ENCODE results near the gene GPRC6A. TPM values are rescaled to one million over a fixed set of nuclear protein-coding genes. Genes with fewer than 3 reads are reported as not detected.
"Not testable (repeated sequence)": the region's sequence is repeated elsewhere in the genome, so short reads cannot be mapped to it uniquely, and the experiment has no call there.

The GPRC6A gene
- total RNA-seq, 1 experiment from 2014 or later: not detected

GRCh38 chr6:116847227-116847626 lies 18.3 kb upstream of the GPRC6A start:
- no TSS peak for BruUV-seq (replicated peaks)

GRCh38 chr6:116842459-116842858 lies 13.6 kb upstream of the GPRC6A start:
- Mint-ChIP-seq H3K36me3 (ENCODE audit: insufficient read depth, unreplicated experiment) (no peaks in the 10 kb centered on the region), H3K4me1 (ENCODE audit: low read depth, unreplicated experiment) (no peaks in the 10 kb centered on the region), H3K27me3 (ENCODE audit: unreplicated experiment) (no peaks in the 10 kb centered on the region), H3K9me3 (ENCODE audit: low read depth, unreplicated experiment) (no peaks in the 10 kb centered on the region), H3K27ac (ENCODE audit: unreplicated experiment) (no peak overlapping the region), H3K4me3 (ENCODE audit: low read depth, unreplicated experiment) (no peak overlapping the region)
- TF ChIP-seq CTCF (IDR thresholded peaks at IDR 0.05; ENCODE audit: unreplicated experiment): no peak
- no TSS peak for BruUV-seq (replicated peaks)
- no peak for DNase-seq
- intact Hi-C loops (cut with micrococcal nuclease; ENCODE audit: unreplicated experiment): loop anchor here (10.0 kb wide), 1 partner anchor 308 kb away; no protein-coding TSS in a partner anchor
- CTCF ChIA-PET: no interaction called here

More at GRCh38 chr6:116847227-116847626, 18.3 kb upstream of the GPRC6A start:
- DNase-seq: no peak
- Mint-ChIP-seq H3K4me3 (ENCODE audit: low read depth, unreplicated experiment) (no peak overlapping the region), H3K27me3 (ENCODE audit: unreplicated experiment) (no peaks in the 10 kb centered on the region), H3K36me3 (ENCODE audit: insufficient read depth, unreplicated experiment) (no peaks in the 10 kb centered on the region), H3K27ac (ENCODE audit: unreplicated experiment) (no peak overlapping the region), H3K9me3 (ENCODE audit: low read depth, unreplicated experiment) (no peaks in the 10 kb centered on the region), H3K4me1 (ENCODE audit: low read depth, unreplicated experiment) (no peaks in the 10 kb centered on the region)
- CTCF ChIA-PET: no interaction called here
- intact Hi-C loops (cut with micrococcal nuclease; ENCODE audit: unreplicated experiment): loop anchor here (1.0 to 10.0 kb wide), 2 partner anchors 68 to 312 kb away; no protein-coding TSS in a partner anchor
- no peak for TF ChIP-seq CTCF (IDR thresholded peaks at IDR 0.05; ENCODE audit: unreplicated experiment)

GRCh38 chr6:116840091-116840490 lies 11.2 kb upstream of the GPRC6A start:
- Mint-ChIP-seq H3K4me3 (ENCODE audit: low read depth, unreplicated experiment) (no peak overlapping the region), H3K27me3 (ENCODE audit: unreplicated experiment) (no peaks in the 10 kb centered on the region), H3K27ac (ENCODE audit: unreplicated experiment) (no peak overlapping the region), H3K4me1 (ENCODE audit: low read depth, unreplicated experiment) (no peaks in the 10 kb centered on the region), H3K9me3 (ENCODE audit: low read depth, unreplicated experiment) (no peaks in the 10 kb centered on the region), H3K36me3 (ENCODE audit: insufficient read depth, unreplicated experiment) (no peaks in the 10 kb centered on the region)
- BruUV-seq (replicated peaks): no TSS peak
- CTCF ChIA-PET: no interaction called here
- no peak for TF ChIP-seq CTCF (IDR thresholded peaks at IDR 0.05; ENCODE audit: unreplicated experiment)
- intact Hi-C loops (cut with micrococcal nuclease; ENCODE audit: unreplicated experiment): loop anchor here (10.0 kb wide), 1 partner anchor 305 kb away; no protein-coding TSS in a partner anchor
- DNase-seq: no peak

GRCh38 chr6:116836606-116837342 lies 7.9 kb upstream of the GPRC6A start:
- TF ChIP-seq CTCF (IDR thresholded peaks at IDR 0.05; ENCODE audit: unreplicated experiment): no peak
- intact Hi-C loops (cut with micrococcal nuclease; ENCODE audit: unreplicated experiment): no loop called here
- Mint-ChIP-seq H3K27ac (ENCODE audit: unreplicated experiment) (no peak overlapping the region), H3K4me1 (ENCODE audit: low read depth, unreplicated experiment) (no peaks in the 10 kb centered on the region), H3K27me3 (ENCODE audit: unreplicated experiment) (no peaks in the 10 kb centered on the region), H3K4me3 (ENCODE audit: low read depth, unreplicated experiment) (no peak overlapping the region), H3K36me3 (ENCODE audit: insufficient read depth, unreplicated experiment) (no peaks in the 10 kb centered on the region), H3K9me3 (ENCODE audit: low read depth, unreplicated experiment) (peaks cover 2% of the 10 kb centered on the region)
- CTCF ChIA-PET: no interaction called here
- BruUV-seq (replicated peaks): no TSS peak
- DNase-seq: no peak

- H3K4me3 Mint-ChIP-seq (ENCODE audit: low read depth, unreplicated experiment); BruUV-seq (replicated peaks); H3K9me3 Mint-ChIP-seq (ENCODE audit: low read depth, unreplicated experiment); H3K4me1 Mint-ChIP-seq (ENCODE audit: low read depth, unreplicated experiment); intact Hi-C loops (cut with micrococcal nuclease; ENCODE audit: unreplicated experiment); CTCF ChIA-PET; DNase-seq; H3K27ac Mint-ChIP-seq (ENCODE audit: unreplicated experiment); H3K36me3 Mint-ChIP-seq (ENCODE audit: insufficient read depth, unreplicated experiment); H3K27me3 Mint-ChIP-seq (ENCODE audit: unreplicated experiment): not testable (repeated sequence)
These were observed 5.6 kb upstream of the GPRC6A start for GRCh38 chr6:116834526-116834925.

Measured in Calu3 (cell line).